Uterus (tissue), 4 donors: Measurements from ENCODE around the gene CD80. TPM values are rescaled to one million over a fixed set of nuclear protein-coding genes. Genes with fewer than 3 reads are reported as not detected.

ENCODE experiments used
- DNase-seq, 2 donors: peaks; one replicate each; pipeline ENCODE4 v3.0.0-alpha.2; 2019 to 2020
- H3K27ac ChIP-seq, 2 donors: fragments of 200-600 bp; sonication (generic); 1 replicate in 1 of 2; 2 replicates in 1 of 2; pipeline ENCODE4 v1.5.1; 2016 to 2018
- H3K27me3 ChIP-seq, 2 donors: fragments of 200-600 bp; sonication (generic); one replicate each; pipeline ENCODE4 v1.5.1; 2018 to 2019; ENCODE audit warnings: control low read depth in 1 of 2
- H3K36me3 ChIP-seq, 2 donors: fragments of 200-600 bp; sonication (generic); one replicate each; pipeline ENCODE4 v1.5.1; 2019; ENCODE audit warnings: control low read depth in 1 of 2
- H3K4me1 ChIP-seq, 2 donors: fragments of 200-600 bp; sonication (generic); one replicate each; pipeline ENCODE4 v1.5.1; 2018 to 2019; ENCODE audit warnings: control low read depth in 1 of 2
- H3K4me3 ChIP-seq, 2 donors: fragments of 200-600 bp; sonication (generic); 1 replicate in 1 of 2; 2 replicates in 1 of 2; pipeline ENCODE4 v1.5.1; 2018 to 2019; ENCODE audit warnings: mild to moderate bottlenecking in 1 of 2
- H3K9me3 ChIP-seq, 2 donors: fragments of 200-600 bp; sonication (generic); one replicate each; pipeline ENCODE4 v1.5.1; 2019; ENCODE audit warnings: control low read depth in 1 of 2
- POLR2A ChIP-seq, 2 donors: fragments of 450-650 bp; IDR thresholded peaks; one replicate each; pipeline ENCODE4 v1.6.1; 2016; ENCODE audit warnings: antibody characterized with exemption in 2 of 2, mild to moderate bottlenecking in 1 of 2, moderate library complexity in 1 of 2
- intact Hi-C: fragments of 100-400 bp; cut with DNase I; formaldehyde crosslinking; loops from one replicate; pipeline ENCODE4 v1.15.1; 2023; ENCODE audit warnings: low total_unique reads
- total RNA-seq, 4 donors: library from RNA; depleted of rRNA in 3 of 4; stranded (reverse); fragments of >200 nt in 3 of 4; gene quantifications; one replicate each; pipeline versions ENCODE4 v1.1.0 to v1.2.4, GENCODE V29; 2014 to 2023
- TF ChIP-seq, protein P1 (sequence below), 4 experiments: fragments of 200-600 bp in 2 of 4; fragments of 450-650 bp in 2 of 4; sonication (generic) in 2 of 4; IDR thresholded peaks; one replicate each; pipeline ENCODE4 v1.5.1; 2016 to 2019; ENCODE audit warnings: antibody characterized with exemption in 4 of 4, mild to moderate bottlenecking in 2 of 4, moderate library complexity in 1 of 4
- donor health status: DM: yes; HTN: yes; CAD: no.

Gene CD80
- total RNA-seq, 4 donors from 2014 or later, result 0.14 to 2.9 (median 1.1) TPM; not detected in 1

DNA sequence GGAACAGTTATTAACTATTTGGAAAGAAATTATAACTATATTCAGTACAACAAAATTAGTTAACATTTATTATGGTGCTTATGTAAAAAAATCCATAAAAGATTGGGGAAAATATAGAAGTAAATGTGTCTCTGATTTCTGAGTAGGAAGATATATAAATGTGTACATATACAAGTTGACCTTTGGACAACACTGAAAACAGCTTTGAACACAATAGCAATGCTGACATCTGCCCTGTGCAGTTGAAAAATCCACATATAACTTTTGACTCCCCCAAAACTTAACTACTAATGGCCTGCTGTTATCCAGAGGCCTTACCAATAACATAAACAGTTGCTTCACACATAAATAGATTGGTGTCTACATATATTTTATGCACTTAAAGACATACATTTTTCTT, 48.7 kb downstream of the CD80 start:
- intact Hi-C loops, result no loop called here
- DNase-seq, result no peak
- Histone ChIP-seq H3K4me3 (no peak overlapping the region), H3K36me3 (no peaks in the 10 kb centered on the region), H3K27ac (no peak overlapping the region), H3K9me3 (no peaks in the 10 kb centered on the region), H3K4me1 (no peaks in the 10 kb centered on the region), H3K27me3 (no peaks in the 10 kb centered on the region)
- no peak for TF ChIP-seq POLR2A (IDR thresholded peaks at IDR 0.05)
- TF ChIP-seq, protein P1, sequence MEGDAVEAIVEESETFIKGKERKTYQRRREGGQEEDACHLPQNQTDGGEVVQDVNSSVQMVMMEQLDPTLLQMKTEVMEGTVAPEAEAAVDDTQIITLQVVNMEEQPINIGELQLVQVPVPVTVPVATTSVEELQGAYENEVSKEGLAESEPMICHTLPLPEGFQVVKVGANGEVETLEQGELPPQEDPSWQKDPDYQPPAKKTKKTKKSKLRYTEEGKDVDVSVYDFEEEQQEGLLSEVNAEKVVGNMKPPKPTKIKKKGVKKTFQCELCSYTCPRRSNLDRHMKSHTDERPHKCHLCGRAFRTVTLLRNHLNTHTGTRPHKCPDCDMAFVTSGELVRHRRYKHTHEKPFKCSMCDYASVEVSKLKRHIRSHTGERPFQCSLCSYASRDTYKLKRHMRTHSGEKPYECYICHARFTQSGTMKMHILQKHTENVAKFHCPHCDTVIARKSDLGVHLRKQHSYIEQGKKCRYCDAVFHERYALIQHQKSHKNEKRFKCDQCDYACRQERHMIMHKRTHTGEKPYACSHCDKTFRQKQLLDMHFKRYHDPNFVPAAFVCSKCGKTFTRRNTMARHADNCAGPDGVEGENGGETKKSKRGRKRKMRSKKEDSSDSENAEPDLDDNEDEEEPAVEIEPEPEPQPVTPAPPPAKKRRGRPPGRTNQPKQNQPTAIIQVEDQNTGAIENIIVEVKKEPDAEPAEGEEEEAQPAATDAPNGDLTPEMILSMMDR (IDR thresholded peaks at IDR 0.05), result no peak

DNA sequence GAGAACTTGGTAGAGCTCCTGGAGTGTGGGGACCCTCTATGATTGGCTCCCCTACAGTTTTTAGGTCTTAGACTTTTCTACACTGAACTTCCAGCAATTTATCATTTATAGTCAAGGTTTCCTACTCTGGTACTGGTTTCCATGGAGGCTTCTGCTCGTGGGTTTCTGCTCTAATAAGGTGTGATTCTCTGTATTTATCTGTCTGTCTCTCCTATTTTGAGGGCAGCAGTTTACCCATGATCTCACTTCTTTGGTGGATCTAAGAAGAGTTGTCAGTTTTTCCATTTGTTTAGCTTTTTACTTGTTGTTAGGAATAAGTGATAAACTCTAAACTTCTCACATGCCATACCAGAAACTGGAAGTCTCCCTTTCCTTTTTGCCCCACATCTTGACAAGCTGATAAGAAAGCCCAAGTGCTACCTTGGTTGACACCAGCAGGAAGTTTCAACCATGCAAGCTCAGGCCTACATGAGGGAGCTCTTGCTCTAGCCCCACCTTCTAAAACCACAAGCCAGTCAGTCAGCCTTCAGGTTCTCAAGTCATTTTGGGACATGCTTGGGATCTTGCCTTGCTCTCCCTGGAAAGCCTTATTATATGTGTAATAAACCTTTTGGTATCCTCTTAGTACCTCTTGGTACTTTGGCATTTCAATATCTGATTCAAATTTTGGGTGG, 51.1 kb downstream of the CD80 start:
- TF ChIP-seq POLR2A (IDR thresholded peaks at IDR 0.05), result no peak
- TF ChIP-seq, protein P1 (IDR thresholded peaks at IDR 0.05), result no peak
- no peak for DNase-seq
- Histone ChIP-seq H3K4me1 (no peaks in the 10 kb centered on the region), H3K4me3 (no peak overlapping the region), H3K27me3 (no peaks in the 10 kb centered on the region), H3K9me3 (no peaks in the 10 kb centered on the region), H3K36me3 (no peaks in the 10 kb centered on the region), H3K27ac (no peak overlapping the region)
- intact Hi-C loops, result no loop called here

DNA sequence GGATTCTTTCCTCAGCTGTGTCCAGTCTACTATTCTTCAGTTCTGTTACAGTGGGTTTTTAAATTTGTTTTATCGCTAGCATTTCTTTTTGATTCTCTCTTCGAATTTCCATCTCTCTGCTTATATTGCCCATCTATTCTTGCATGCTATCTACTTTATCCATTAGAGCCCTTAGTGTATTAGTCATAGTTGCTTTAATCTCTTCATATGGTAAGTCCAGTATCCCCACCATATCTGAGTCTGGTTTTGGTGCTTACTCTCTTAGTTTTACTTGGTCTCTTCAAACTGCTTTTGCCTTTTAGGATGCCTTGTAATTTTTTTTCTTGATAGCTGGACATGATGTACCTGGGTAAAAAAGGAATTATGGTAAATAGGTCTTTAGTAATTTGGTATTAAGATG, 52.0 kb downstream of the CD80 start:
- intact Hi-C loops, result no loop called here
- H3K27me3 ChIP-seq, result no peaks in the 10 kb centered on the region
- H3K4me1 ChIP-seq, result no peaks in the 10 kb centered on the region
- DNase-seq, result no peak
- H3K9me3 ChIP-seq, result no peaks in the 10 kb centered on the region
- no peak for TF ChIP-seq POLR2A (IDR thresholded peaks at IDR 0.05)
- no peak overlapping the region for H3K27ac ChIP-seq
- no peak overlapping the region for H3K4me3 ChIP-seq
- H3K36me3 ChIP-seq, result no peaks in the 10 kb centered on the region

DNA sequence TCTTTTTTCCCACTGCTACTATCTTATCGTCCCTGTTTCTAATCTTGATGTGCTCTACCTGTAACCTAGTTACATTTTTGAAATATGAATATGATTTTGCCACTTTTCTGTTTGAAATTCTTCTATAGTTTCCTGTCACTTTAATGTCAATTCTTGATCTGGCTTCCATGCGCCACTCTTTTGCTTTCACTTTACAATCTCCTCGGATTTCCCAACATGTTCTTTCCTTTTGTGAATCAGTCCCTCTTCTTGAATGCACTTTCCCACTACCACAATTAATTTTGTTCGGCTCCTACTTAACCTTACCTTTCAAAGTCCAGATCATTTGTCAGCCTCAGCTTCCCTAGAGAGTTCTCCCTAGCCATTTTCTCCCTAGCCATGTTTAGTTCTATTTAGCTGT, 52.8 kb downstream of the CD80 start:
- no peaks in the 10 kb centered on the region for H3K36me3 ChIP-seq
- H3K27me3 ChIP-seq, result no peaks in the 10 kb centered on the region
- no peaks in the 10 kb centered on the region for H3K4me1 ChIP-seq
- no peak overlapping the region for H3K4me3 ChIP-seq
- TF ChIP-seq, protein P1 (IDR thresholded peaks at IDR 0.05), result no peak
- no peak for TF ChIP-seq POLR2A (IDR thresholded peaks at IDR 0.05)
- intact Hi-C loops, result no loop called here
- H3K9me3 ChIP-seq, result no peaks in the 10 kb centered on the region
- DNase-seq, result no peak
- H3K27ac ChIP-seq, result no peak overlapping the region

DNA sequence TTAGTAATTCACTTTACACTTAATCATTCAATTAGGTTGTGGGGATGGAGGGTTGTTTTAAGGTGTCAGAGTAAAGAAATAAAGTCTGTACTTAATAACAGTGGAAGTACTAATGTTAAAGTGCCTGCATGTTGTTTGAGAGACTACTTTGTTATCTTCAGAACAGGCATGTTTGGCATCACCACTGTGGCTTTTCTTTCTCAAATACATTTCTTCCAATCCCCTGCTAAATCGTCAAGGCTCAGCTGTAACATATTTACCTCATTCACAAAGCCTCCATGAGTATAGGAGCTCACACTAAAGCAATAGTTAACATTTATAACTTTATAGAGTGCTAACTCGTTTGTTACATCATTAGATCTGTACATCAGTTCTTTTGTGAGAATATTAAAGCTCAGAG, 58.5 kb downstream of the CD80 start:
- no peak overlapping the region for H3K27ac ChIP-seq
- no peaks in the 10 kb centered on the region for H3K36me3 ChIP-seq
- no peaks in the 10 kb centered on the region for H3K27me3 ChIP-seq
- no peak for DNase-seq
- intact Hi-C loops, result no loop called here
- no peak overlapping the region for H3K4me3 ChIP-seq
- H3K9me3 ChIP-seq, result no peaks in the 10 kb centered on the region
- peaks cover 5 to 6% of the 10 kb centered on the region in 2 donors for H3K4me1 ChIP-seq
- TF ChIP-seq, protein P1 (IDR thresholded peaks at IDR 0.05), result no peak
- TF ChIP-seq POLR2A (IDR thresholded peaks at IDR 0.05), result no peak

DNA sequence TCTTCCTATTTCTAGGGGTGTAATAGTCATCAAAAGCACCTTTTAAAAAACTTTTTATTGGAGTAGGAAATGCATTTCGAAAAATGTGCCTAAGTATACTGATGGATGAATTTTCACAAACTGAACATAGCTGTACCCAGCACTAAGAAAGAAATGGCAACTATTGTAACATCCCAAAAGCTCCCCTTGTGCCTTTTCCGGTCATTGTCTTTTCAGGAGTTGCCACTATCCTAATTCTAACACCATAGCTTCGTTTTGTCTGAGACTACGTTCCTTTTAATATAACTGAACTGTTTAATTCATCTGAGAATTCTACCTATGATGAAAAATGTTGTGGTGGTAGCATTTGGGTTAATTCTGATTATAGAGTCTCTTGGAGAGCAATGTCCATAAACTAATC, 59.1 kb downstream of the CD80 start:
- H3K27ac ChIP-seq, result no peak overlapping the region
- intact Hi-C loops, result no loop called here
- H3K4me3 ChIP-seq, result no peak overlapping the region
- TF ChIP-seq, protein P1 (IDR thresholded peaks at IDR 0.05), result no peak
- no peak for TF ChIP-seq POLR2A (IDR thresholded peaks at IDR 0.05)
- no peaks in the 10 kb centered on the region for H3K36me3 ChIP-seq
- no peaks in the 10 kb centered on the region for H3K27me3 ChIP-seq
- no peaks in the 10 kb centered on the region for H3K9me3 ChIP-seq
- H3K4me1 ChIP-seq, result peaks cover 5 to 6% of the 10 kb centered on the region in 2 donors
- DNase-seq, result no peak
